ENCODE results near the gene LRRC75B. TPM values are rescaled to one million over a fixed set of nuclear protein-coding genes. Genes with fewer than 3 reads are reported as not detected.
"Not testable (repeated sequence)": the region's sequence is repeated elsewhere in the genome, so short reads cannot be mapped to it uniquely, and the experiment has no call there.

LRRC75B gene
- total RNA-seq, 1 experiment from 2014 or later, result 7.9 TPM

DNA sequence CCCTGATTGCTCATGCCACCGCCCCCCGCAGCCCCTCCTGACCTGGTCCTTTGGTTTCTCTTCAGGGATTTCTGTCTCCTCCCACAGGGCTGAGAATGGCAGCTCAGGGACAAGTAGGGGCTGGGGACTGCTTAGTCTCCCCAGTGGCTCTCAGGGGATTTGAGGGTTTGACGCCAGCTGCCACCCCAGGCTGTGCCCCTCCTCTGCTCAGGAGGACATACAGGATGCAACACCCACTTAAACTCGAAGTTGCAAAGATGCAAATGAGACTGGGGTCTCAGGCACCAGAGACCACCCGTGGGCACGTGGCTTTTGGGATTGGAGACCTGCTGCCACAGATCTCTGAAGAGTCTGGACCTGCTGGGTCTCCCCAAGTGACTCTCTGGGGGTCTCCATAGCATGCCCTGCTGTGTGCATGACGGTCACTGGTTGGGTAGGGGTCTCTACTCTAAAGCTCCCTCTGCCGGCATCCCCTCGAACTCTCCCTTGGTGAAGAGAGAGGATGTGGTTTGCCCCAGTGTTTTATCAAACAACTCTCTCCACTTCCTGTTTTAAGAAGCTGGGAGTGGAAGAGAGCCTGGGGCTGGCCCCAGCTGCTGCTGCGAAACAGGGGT lies 42.0 kb upstream of the LRRC75B start:
- H3K79me2 ChIP-seq (ENCODE audit: insufficient read depth, low read length); H3K27ac ChIP-seq (ENCODE audit: low read depth, low read length); ATAC-seq; DNase-seq (ENCODE audit: low read depth, low spot score); BruUV-seq (replicated peaks); H3K27me3 ChIP-seq (ENCODE audit: insufficient read depth, low read length); H3K4me2 ChIP-seq (ENCODE audit: low read length); CTCF ChIA-PET; H3K4me1 ChIP-seq (ENCODE audit: control insufficient read depth in 1 of 2, insufficient read depth in 2 of 2, low read length in 2 of 2); H4K20me1 ChIP-seq (ENCODE audit: insufficient read depth); H2AFZ ChIP-seq (ENCODE audit: low read depth, low read length, poor library complexity, severe bottlenecking); H3K9me3 ChIP-seq (ENCODE audit: control insufficient read depth in 1 of 2, insufficient read depth in 1 of 2, low read depth in 1 of 2, low read length in 2 of 2); RAD21 ChIA-PET (ENCODE audit: low non-redundant PET in 1 of 2, low total read pairs in 2 of 2, uncharacterized antibody in 2 of 2, unreplicated experiment in 2 of 2); H3K4me3 ChIP-seq (replicated peaks in 1 of 2; ENCODE audit: low read depth in 1 of 2, low read length in 2 of 2); POLR2A ChIA-PET; H3K9me2 ChIP-seq (ENCODE audit: insufficient read depth); intact Hi-C loops (cut with micrococcal nuclease); H3K9ac ChIP-seq (ENCODE audit: low read length); H3K36me3 ChIP-seq (ENCODE audit: control insufficient read depth in 1 of 2, insufficient read depth in 2 of 2, low read length in 2 of 2): not testable (repeated sequence)

DNA sequence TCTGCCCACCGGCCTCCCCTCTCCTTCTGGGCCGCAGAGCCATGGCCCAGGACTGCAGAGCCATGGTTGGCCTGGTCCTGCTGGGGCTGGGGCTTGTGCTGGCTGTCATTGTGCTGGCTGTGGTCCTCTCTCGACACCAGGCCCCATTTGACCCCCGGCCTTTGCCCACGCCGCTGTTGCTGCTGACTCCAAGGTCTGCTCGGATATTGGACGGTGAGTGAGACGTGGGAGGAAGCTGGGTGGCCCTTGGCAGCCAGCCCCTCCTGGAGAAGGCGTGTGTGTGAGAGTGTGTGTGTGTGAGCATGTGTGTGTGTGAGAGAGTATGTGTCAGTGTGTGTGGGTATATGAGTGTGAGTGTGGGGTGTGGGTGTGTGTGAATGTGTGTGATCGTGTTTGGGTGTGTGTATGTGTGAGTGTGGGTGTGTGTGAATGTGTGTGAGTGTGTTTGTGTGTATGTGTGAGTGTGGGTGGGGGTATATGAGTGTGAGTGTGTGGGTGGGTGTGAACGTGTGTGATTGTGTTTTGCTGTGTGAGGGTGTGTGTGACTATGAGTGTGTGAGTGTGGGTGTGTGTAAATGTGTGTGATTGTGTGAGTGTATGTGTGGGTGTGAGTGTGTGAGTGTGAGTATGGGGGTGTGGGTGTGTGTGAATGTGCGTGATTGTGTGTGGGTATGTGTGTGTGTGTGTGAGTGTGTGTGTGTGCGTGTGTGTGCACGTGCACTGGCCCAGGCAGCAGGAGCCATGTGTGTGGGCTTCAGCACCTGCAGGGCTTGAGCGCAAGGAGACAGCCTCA lies 40.6 kb upstream of the LRRC75B start:
- H3K9ac ChIP-seq (ENCODE audit: low read length); H3K27me3 ChIP-seq (ENCODE audit: insufficient read depth, low read length); CTCF ChIA-PET; RAD21 ChIA-PET (ENCODE audit: low non-redundant PET in 1 of 2, low total read pairs in 2 of 2, uncharacterized antibody in 2 of 2, unreplicated experiment in 2 of 2); H3K9me2 ChIP-seq (ENCODE audit: insufficient read depth); DNase-seq (ENCODE audit: low read depth, low spot score); H3K27ac ChIP-seq (ENCODE audit: low read depth, low read length); BruUV-seq (replicated peaks); POLR2A ChIA-PET; H3K36me3 ChIP-seq (ENCODE audit: control insufficient read depth in 1 of 2, insufficient read depth in 2 of 2, low read length in 2 of 2); H3K79me2 ChIP-seq (ENCODE audit: insufficient read depth, low read length); H4K20me1 ChIP-seq (ENCODE audit: insufficient read depth); H3K4me1 ChIP-seq (ENCODE audit: control insufficient read depth in 1 of 2, insufficient read depth in 2 of 2, low read length in 2 of 2); intact Hi-C loops (cut with micrococcal nuclease); ATAC-seq; H3K4me3 ChIP-seq (replicated peaks in 1 of 2; ENCODE audit: low read depth in 1 of 2, low read length in 2 of 2); H2AFZ ChIP-seq (ENCODE audit: low read depth, low read length, poor library complexity, severe bottlenecking); H3K9me3 ChIP-seq (ENCODE audit: control insufficient read depth in 1 of 2, insufficient read depth in 1 of 2, low read depth in 1 of 2, low read length in 2 of 2); H3K4me2 ChIP-seq (ENCODE audit: low read length): not testable (repeated sequence)

DNA sequence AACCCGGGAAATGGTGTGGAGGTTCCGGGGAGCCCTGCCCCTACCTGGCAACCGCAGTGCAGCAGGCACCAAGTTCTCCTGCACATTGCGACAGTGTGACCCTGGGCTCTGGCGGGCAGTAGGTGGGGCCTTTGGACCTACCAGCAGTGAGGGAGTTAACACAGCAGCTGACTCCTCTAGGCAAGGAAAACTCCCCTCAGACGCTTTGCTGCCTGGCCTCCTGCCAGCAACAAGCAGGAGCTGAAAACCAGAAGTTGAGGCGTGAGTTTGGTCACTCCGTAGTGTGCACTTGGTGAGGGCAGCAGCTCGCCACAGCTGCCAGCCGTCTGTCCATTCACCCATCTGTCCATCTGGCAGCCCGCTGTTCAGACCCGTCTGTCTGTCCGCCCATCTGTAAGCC lies 39.8 kb upstream of the LRRC75B start:
- H3K36me3 ChIP-seq (ENCODE audit: control insufficient read depth in 1 of 2, insufficient read depth in 2 of 2, low read length in 2 of 2); H3K9me2 ChIP-seq (ENCODE audit: insufficient read depth); H3K9ac ChIP-seq (ENCODE audit: low read length); H3K9me3 ChIP-seq (ENCODE audit: control insufficient read depth in 1 of 2, insufficient read depth in 1 of 2, low read depth in 1 of 2, low read length in 2 of 2); DNase-seq (ENCODE audit: low read depth, low spot score); BruUV-seq (replicated peaks); ATAC-seq; CTCF ChIA-PET; H3K79me2 ChIP-seq (ENCODE audit: insufficient read depth, low read length); H3K27me3 ChIP-seq (ENCODE audit: insufficient read depth, low read length); H3K27ac ChIP-seq (ENCODE audit: low read depth, low read length); RAD21 ChIA-PET (ENCODE audit: low non-redundant PET in 1 of 2, low total read pairs in 2 of 2, uncharacterized antibody in 2 of 2, unreplicated experiment in 2 of 2); H3K4me2 ChIP-seq (ENCODE audit: low read length); H4K20me1 ChIP-seq (ENCODE audit: insufficient read depth); H2AFZ ChIP-seq (ENCODE audit: low read depth, low read length, poor library complexity, severe bottlenecking); H3K4me1 ChIP-seq (ENCODE audit: control insufficient read depth in 1 of 2, insufficient read depth in 2 of 2, low read length in 2 of 2); POLR2A ChIA-PET; H3K4me3 ChIP-seq (replicated peaks in 1 of 2; ENCODE audit: low read depth in 1 of 2, low read length in 2 of 2); intact Hi-C loops (cut with micrococcal nuclease): not testable (repeated sequence)

DNA sequence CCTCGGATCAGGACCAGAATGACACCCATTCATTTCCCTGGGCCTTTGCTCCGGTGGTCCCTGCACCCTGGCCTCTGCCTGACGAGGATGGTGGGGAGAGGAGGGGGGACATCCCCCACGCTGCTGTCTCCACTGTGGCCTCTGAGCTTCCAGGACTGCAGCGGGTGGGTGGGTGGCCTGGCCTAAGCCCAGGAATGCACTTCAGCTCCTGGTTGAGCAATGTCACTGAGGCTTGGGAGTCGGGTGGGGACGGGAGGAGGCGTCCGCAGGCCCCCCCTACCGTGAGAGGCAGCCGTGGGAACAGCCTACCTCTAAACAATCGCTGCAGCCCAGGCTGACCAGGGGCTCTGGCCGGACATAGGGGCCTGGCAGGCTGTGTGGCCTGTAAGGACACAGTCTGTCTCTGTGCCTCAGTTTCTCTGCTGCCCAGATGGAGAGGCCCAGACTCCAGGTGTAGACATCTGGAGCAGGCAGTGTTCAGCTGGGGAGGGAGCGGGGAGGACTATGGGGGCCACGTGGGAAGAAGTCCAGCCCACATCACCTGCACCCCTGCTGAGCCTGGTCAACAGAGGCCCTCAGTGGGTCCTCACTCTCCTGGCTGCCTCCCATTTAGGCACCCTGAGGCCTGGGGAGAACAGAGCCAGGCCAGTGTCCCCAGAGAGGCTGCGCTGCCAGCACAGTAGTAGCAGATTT lies 38.7 kb upstream of the LRRC75B start:
- DNase-seq (ENCODE audit: low read depth, low spot score); H3K9ac ChIP-seq (ENCODE audit: low read length); H3K79me2 ChIP-seq (ENCODE audit: insufficient read depth, low read length); ATAC-seq; H3K27me3 ChIP-seq (ENCODE audit: insufficient read depth, low read length); H3K27ac ChIP-seq (ENCODE audit: low read depth, low read length); H3K36me3 ChIP-seq (ENCODE audit: control insufficient read depth in 1 of 2, insufficient read depth in 2 of 2, low read length in 2 of 2); H4K20me1 ChIP-seq (ENCODE audit: insufficient read depth); H3K4me1 ChIP-seq (ENCODE audit: control insufficient read depth in 1 of 2, insufficient read depth in 2 of 2, low read length in 2 of 2); BruUV-seq (replicated peaks); RAD21 ChIA-PET (ENCODE audit: low non-redundant PET in 1 of 2, low total read pairs in 2 of 2, uncharacterized antibody in 2 of 2, unreplicated experiment in 2 of 2); H3K4me2 ChIP-seq (ENCODE audit: low read length); POLR2A ChIA-PET; H3K9me2 ChIP-seq (ENCODE audit: insufficient read depth); H3K4me3 ChIP-seq (replicated peaks in 1 of 2; ENCODE audit: low read depth in 1 of 2, low read length in 2 of 2); H2AFZ ChIP-seq (ENCODE audit: low read depth, low read length, poor library complexity, severe bottlenecking); intact Hi-C loops (cut with micrococcal nuclease); CTCF ChIA-PET; H3K9me3 ChIP-seq (ENCODE audit: control insufficient read depth in 1 of 2, insufficient read depth in 1 of 2, low read depth in 1 of 2, low read length in 2 of 2): not testable (repeated sequence)
